Measurements from ENCODE around the gene PRKG1.
"Not testable (repeated sequence)": the region's sequence is repeated elsewhere in the genome, so short reads cannot be mapped to it uniquely, and the experiment has no call there.

PRKG1 gene

GRCh38 chr10:52233351-52233991 is 1159.2 kb downstream of the PRKG1 start:
- H3K4me3 ChIP-seq (ENCODE audit: low read length), result peak overlapping the region; percentile 31
- DNase-seq (ENCODE audit: low read depth, low spot score), result not testable (repeated sequence)

GRCh38 chr10:52239771-52240170 is 1165.5 kb downstream of the PRKG1 start:
- no peak overlapping the region for H3K4me3 ChIP-seq (ENCODE audit: low read length)

GRCh38 chr10:52245547-52245946 is 1171.3 kb downstream of the PRKG1 start:
- H3K4me3 ChIP-seq (ENCODE audit: low read length), result no peak overlapping the region
- no peak for DNase-seq (ENCODE audit: low read depth, low spot score)

More at GRCh38 chr10:52239771-52240170, 1165.5 kb downstream of the PRKG1 start:
- no peak for DNase-seq (ENCODE audit: low read depth, low spot score)

GRCh38 chr10:52247929-52248328 is 1173.6 kb downstream of the PRKG1 start:
- DNase-seq (ENCODE audit: low read depth, low spot score), result not testable (repeated sequence)

GRCh38 chr10:52248697-52249306 is 1174.5 kb downstream of the PRKG1 start:
- no peak overlapping the region for H3K4me3 ChIP-seq (ENCODE audit: low read length)
- no peak for DNase-seq (ENCODE audit: low read depth, low spot score)

More at GRCh38 chr10:52247929-52248328, 1173.6 kb downstream of the PRKG1 start:
- not testable (repeated sequence) for H3K4me3 ChIP-seq (ENCODE audit: low read length)

- no peak for DNase-seq (ENCODE audit: low read depth, low spot score)
- H3K4me3 ChIP-seq (ENCODE audit: low read length), result no peak overlapping the region
These were observed 1175.6 kb downstream of the PRKG1 start for GRCh38 chr10:52249850-52250395.

- no peak for DNase-seq (ENCODE audit: low read depth, low spot score)
- H3K4me3 ChIP-seq (ENCODE audit: low read length), result no peak overlapping the region
These were observed 1176.2 kb downstream of the PRKG1 start for GRCh38 chr10:52250510-52250909.

- no peak overlapping the region for H3K4me3 ChIP-seq (ENCODE audit: low read length)
- DNase-seq (ENCODE audit: low read depth, low spot score), result no peak
These were observed 1178.0 kb downstream of the PRKG1 start for GRCh38 chr10:52252307-52252706.

GRCh38 chr10:52256832-52257691 is 1182.8 kb downstream of the PRKG1 start:
- no peak for DNase-seq (ENCODE audit: low read depth, low spot score)
- no peak overlapping the region for H3K4me3 ChIP-seq (ENCODE audit: low read length)

- DNase-seq (ENCODE audit: low read depth, low spot score), result no peak
- no peak overlapping the region for H3K4me3 ChIP-seq (ENCODE audit: low read length)
These were observed 1183.4 kb downstream of the PRKG1 start for GRCh38 chr10:52257692-52258075.

- no peak overlapping the region for H3K4me3 ChIP-seq (ENCODE audit: low read length)
- DNase-seq (ENCODE audit: low read depth, low spot score), result no peak
These were observed 1184.6 kb downstream of the PRKG1 start for GRCh38 chr10:52258799-52259425.

- no peak for DNase-seq (ENCODE audit: low read depth, low spot score)
- no peak overlapping the region for H3K4me3 ChIP-seq (ENCODE audit: low read length)
These were observed 1185.1 kb downstream of the PRKG1 start for GRCh38 chr10:52259426-52259812.

GRCh38 chr10:52261362-52261761 is 1187.1 kb downstream of the PRKG1 start:
- no peak for DNase-seq (ENCODE audit: low read depth, low spot score)
- H3K4me3 ChIP-seq (ENCODE audit: low read length), result no peak overlapping the region

- no peak overlapping the region for H3K4me3 ChIP-seq (ENCODE audit: low read length)
- DNase-seq (ENCODE audit: low read depth, low spot score), result no peak
These were observed 1191.0 kb downstream of the PRKG1 start for GRCh38 chr10:52265131-52265926.

GRCh38 chr10:52266858-52267257 is 1192.6 kb downstream of the PRKG1 start:
- DNase-seq (ENCODE audit: low read depth, low spot score), result no peak
- no peak overlapping the region for H3K4me3 ChIP-seq (ENCODE audit: low read length)

GRCh38 chr10:52268790-52269189 is 1194.5 kb downstream of the PRKG1 start:
- no peak for DNase-seq (ENCODE audit: low read depth, low spot score)
- H3K4me3 ChIP-seq (ENCODE audit: low read length), result no peak overlapping the region

- no peak overlapping the region for H3K4me3 ChIP-seq (ENCODE audit: low read length)
- DNase-seq (ENCODE audit: low read depth, low spot score), result no peak
These were observed 1194.9 kb downstream of the PRKG1 start for GRCh38 chr10:52269233-52269632.

GRCh38 chr10:52276163-52276562 is 1201.9 kb downstream of the PRKG1 start:
- H3K4me3 ChIP-seq (ENCODE audit: low read length), result no peak overlapping the region
- DNase-seq (ENCODE audit: low read depth, low spot score), result no peak

GRCh38 chr10:52276986-52277385 is 1202.7 kb downstream of the PRKG1 start:
- no peak for DNase-seq (ENCODE audit: low read depth, low spot score)

More at GRCh38 chr10:52276986-52277385, 1202.7 kb downstream of the PRKG1 start:
- no peak overlapping the region for H3K4me3 ChIP-seq (ENCODE audit: low read length)

All from Jurkat, Clone E6-1 (cell line).